IPS-20b (cell line): Measurements from ENCODE around the gene FBXL16.

ENCODE experiments used
- H3K27ac ChIP-seq: one replicate; pipeline ENCODE4 v1.5.1; 2013; ENCODE audit warnings: low read length
- H3K27me3 ChIP-seq: 2 replicates; pipeline ENCODE4 v1.6.1; 2013; ENCODE audit warnings: mild to moderate bottlenecking, low read length, inconsistent platforms; ENCODE audit not compliant: insufficient read depth
- H3K36me3 ChIP-seq: 2 replicates; pipeline ENCODE4 v1.6.1; 2013; ENCODE audit warnings: low read depth, mild to moderate bottlenecking, inconsistent platforms, low read length, moderate library complexity; ENCODE audit not compliant: insufficient read depth
- H3K4me1 ChIP-seq: 2 replicates; pipeline ENCODE4 v1.6.1; 2013; ENCODE audit warnings: mild to moderate bottlenecking, control low read depth, inconsistent platforms, low read length, moderate library complexity; ENCODE audit not compliant: insufficient read depth
- H3K4me3 ChIP-seq: 2 replicates; pipeline ENCODE4 v1.5.1; 2013; ENCODE audit warnings: mild to moderate bottlenecking, low read length, inconsistent platforms
- H3K9ac ChIP-seq: 2 replicates; pipeline ENCODE4 v1.6.1; 2013; ENCODE audit warnings: low read depth, mild to moderate bottlenecking, inconsistent platforms, low read length, moderate library complexity
- H3K9me3 ChIP-seq: 2 replicates; pipeline ENCODE4 v1.6.1; 2013; ENCODE audit warnings: mild to moderate bottlenecking, low read depth, low read length, inconsistent platforms; ENCODE audit not compliant: insufficient read depth

Gene FBXL16

DNA sequence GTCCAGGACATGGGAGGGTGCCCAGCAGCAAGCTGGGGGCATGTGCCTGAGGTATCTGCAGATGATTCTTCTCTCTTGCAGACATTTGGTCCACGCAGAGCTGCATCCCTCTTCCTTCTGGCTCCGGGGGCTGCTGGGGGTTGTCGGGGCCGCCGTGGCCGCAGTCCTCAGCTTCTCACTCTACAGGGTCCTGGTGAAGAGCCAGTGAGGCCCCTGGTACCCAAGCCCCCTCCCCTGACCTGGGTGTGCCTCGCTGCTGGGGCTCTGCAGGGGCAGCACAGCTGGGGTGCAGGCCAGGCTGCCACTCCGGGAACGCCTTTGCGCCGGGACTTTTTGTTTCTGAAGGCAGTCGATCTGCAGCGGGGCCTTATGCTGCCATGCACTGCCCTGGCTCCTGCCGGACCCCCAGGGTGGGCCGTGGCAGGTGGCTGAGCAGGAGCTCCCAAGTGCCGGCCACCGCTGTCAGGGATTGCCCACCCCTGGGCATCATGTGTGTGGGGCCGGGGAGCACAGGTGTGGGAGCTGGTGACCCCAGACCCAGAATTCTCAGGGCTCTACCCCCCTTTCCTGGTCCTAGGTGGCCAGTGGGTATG is 32.1 kb downstream of the FBXL16 start:
- no peak overlapping the region for H3K9ac ChIP-seq
- no peak overlapping the region for H3K4me3 ChIP-seq
- no peaks in the 10 kb centered on the region for H3K9me3 ChIP-seq
- peaks cover 15% of the 10 kb centered on the region; the same call in 1 of the 2 replicates for H3K27me3 ChIP-seq
- peaks cover 3% of the 10 kb centered on the region; the same call in 1 of the 2 replicates for H3K4me1 ChIP-seq
- peaks cover 49% of the 10 kb centered on the region for H3K36me3 ChIP-seq
- H3K27ac ChIP-seq, result no peak overlapping the region

DNA sequence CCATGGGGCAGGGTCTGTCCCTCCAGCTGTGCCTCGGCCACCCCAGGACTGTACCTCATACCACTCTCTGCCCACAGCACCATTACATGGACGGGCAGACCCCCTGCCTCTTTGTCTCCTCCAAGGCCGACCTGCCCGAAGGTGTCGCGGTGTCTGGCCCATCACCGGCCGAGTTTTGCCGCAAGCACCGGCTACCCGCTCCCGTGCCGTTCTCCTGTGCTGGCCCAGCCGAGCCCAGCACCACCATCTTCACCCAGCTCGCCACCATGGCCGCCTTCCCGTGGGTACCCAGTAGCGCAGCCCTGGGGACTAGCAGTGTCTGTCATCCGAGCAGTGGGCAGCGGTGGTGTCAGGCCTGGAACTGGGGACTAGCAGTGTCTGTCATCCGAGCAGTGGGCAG is 32.8 kb downstream of the FBXL16 start:
- no peaks in the 10 kb centered on the region for H3K9me3 ChIP-seq
- H3K9ac ChIP-seq, result no peak overlapping the region
- H3K27me3 ChIP-seq, result peaks cover 15% of the 10 kb centered on the region; the same call in 1 of the 2 replicates
- peaks cover 3% of the 10 kb centered on the region; the same call in 1 of the 2 replicates for H3K4me1 ChIP-seq
- H3K36me3 ChIP-seq, result peaks cover 49% of the 10 kb centered on the region
- H3K27ac ChIP-seq, result no peak overlapping the region
- no peak overlapping the region for H3K4me3 ChIP-seq

DNA sequence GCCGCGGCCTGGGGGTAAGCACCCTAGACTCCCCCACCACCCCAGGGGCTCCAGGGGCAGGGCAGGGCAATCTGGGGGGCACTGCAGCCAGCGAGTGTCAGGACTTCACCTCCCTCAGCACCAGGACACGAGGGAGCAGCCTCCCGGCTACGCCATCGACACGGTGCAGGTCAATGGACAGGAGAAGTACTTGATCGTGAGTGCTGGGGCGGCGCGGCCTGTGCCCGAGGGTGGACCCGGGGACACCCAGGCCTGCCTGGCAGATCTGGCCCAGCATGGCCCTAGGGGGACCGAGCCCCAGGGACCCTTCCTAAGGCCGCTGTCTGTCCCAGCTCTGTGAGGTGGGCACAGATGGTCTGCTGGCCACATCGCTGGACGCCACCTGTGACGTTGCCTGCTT is 33.2 kb downstream of the FBXL16 start:
- Histone ChIP-seq H3K27me3 (peaks cover 15% of the 10 kb centered on the region; the same call in 1 of the 2 replicates), H3K9ac (no peak overlapping the region), H3K4me1 (peaks cover 7% of the 10 kb centered on the region; the same call in 1 of the 2 replicates), H3K36me3 (peaks cover 49% of the 10 kb centered on the region), H3K9me3 (no peaks in the 10 kb centered on the region), H3K4me3 (no peak overlapping the region), H3K27ac (no peak overlapping the region)

DNA sequence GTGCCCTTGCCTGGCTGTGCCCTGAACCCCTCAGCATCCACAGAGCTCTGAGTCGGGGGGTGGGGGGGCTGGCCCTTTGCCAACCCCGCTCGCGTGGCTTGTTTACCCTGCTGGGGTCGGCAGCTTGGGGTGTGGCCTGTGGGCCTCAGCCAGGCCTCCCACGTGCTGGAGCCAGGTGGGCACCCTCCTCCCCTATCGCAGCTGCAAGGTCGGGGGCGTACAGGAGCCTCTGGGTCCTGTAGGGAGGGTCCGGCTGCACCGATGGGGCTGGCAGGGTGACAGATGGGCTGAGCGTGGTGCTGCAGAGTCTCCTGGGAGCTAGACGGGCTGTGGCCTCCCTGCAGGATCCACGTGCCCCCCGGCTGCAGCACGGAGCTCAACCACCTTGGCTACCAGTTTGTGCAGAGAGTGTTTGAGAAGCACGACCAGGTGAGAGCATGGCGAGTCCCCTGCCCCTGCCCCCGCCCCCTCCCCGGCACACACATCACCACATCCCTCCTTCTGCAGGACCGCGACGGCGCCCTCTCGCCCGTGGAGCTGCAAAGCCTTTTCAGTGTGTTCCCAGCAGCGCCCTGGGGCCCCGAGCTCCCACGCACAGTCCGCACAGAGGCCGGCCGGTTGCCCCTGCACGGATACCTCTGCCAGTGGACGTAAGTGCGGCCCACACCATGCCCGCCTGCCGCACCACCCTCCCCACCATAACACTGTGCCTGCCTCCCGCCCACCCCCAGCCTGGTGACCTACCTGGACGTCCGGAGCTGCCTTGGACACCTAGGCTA is 34.1 kb downstream of the FBXL16 start:
- Histone ChIP-seq H3K27me3 (peaks cover 15% of the 10 kb centered on the region; the same call in 1 of the 2 replicates), H3K27ac (no peak overlapping the region), H3K9me3 (no peaks in the 10 kb centered on the region), H3K36me3 (peaks cover 49% of the 10 kb centered on the region), H3K4me3 (no peak overlapping the region), H3K4me1 (peaks cover 7% of the 10 kb centered on the region; the same call in 1 of the 2 replicates), H3K9ac (no peak overlapping the region)

DNA sequence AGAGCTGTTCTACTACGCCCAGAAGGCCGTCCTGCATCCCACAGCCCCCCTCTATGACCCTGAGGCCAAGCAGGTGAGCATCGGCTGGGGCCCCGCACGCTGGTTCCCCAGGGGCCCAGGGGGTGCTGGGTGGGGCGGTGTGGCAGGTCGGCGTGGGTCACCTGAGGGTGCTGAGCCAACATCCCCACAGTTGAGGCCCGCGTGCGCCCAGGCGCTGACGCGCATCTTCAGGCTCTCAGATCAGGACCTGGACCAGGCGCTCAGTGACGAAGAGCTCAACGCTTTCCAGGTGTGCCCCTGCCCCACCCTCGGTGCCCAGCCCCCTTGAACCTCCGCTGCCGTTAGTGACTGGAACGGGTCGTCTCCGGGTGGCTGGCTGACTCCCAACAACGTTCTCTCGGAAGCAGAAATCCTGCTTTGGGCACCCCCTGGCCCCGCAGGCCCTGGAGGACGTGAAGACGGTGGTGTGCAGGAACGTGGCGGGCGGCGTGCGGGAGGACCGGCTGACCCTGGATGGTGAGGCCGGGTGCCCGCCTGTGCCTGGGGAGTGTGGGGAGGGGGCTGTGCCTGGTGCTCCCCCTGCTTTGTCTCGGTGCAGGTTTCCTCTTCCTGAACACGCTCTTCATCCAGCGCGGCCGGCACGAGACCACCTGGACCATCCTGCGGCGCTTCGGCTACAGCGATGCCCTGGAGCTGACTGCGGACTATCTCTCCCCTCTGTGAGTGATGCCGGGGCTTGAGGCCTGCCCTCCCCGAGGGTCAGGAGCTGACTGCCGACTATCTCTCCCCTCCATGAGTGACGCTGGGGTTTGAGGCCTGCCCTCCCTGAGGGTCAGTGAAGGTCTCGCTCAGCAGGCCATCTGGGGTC is 34.9 kb downstream of the FBXL16 start:
- Histone ChIP-seq H3K9ac (no peak overlapping the region), H3K36me3 (peaks cover 49% of the 10 kb centered on the region), H3K4me3 (no peak overlapping the region), H3K4me1 (peaks cover 7% of the 10 kb centered on the region; the same call in 1 of the 2 replicates), H3K27ac (no peak overlapping the region), H3K27me3 (peaks cover 8% of the 10 kb centered on the region; the same call in 1 of the 2 replicates), H3K9me3 (no peaks in the 10 kb centered on the region)

DNA sequence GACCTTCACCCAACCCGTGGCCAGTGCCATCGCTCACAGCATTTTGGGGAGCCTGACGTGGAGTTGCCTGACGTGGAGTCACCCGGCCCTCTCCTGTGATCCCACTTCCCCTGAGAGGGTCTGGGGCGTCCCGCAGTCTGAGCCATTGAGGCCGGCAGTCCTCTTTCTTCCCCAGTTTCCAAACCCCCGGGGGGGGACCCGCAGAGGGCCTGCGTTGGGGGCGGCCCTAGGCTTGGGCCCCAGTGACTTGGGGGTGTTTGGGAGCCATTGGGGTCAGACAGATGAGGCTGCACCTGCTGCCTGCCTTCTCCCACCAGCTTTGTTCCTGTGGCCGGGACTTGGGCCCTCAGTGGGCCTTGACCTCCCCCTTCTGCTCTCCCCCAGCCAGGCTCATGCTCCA is 35.9 kb downstream of the FBXL16 start:
- H3K4me1 ChIP-seq, result peaks cover 3% of the 10 kb centered on the region; the same call in 1 of the 2 replicates
- H3K9ac ChIP-seq, result no peak overlapping the region

DNA sequence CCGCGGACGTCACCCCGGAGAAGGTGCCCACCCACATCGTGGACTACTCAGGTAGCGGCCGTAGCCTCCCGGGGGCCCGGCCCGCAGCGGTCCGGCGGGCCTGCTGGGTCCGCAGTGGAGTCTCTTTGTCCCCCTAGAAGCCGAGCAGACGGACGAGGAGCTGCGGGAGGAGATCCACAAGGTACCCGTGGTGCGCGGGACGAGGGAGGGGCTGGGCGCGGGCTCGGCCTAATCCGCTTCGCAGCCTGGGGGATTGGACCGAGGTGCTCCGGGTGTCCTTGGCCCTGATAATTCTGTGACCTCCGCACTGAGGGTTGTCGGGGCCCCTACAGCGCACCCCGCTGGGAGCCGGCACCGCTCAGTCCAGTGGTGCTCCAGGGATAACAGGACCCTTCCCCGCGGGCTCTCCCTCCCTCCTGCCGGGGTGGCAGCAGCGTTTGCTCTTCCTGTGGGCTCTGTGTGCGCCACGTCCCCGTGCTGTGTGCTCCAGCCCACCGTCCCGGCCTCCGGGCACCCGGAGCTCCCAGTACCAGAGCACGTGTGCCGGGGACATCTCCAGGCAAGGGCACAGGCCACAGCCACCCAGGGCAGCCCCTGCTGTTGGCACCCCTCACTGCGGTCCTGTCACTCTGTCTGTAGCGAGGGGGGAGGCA is 37.0 kb downstream of the FBXL16 start:
- Histone ChIP-seq H3K9me3 (no peaks in the 10 kb centered on the region), H3K4me1 (peaks cover 3% of the 10 kb centered on the region; the same call in 1 of the 2 replicates), H3K27me3 (no peaks in the 10 kb centered on the region), H3K9ac (peak overlapping the region; percentile 89; the same call in 1 of the 2 replicates), H3K27ac (no peak overlapping the region), H3K4me3 (peak overlapping the region; percentile 87), H3K36me3 (peaks cover 45% of the 10 kb centered on the region)

More for the DNA sequence above, 35.9 kb downstream of the FBXL16 start:
- Histone ChIP-seq H3K9me3 (no peaks in the 10 kb centered on the region), H3K4me3 (no peak overlapping the region), H3K27ac (no peak overlapping the region), H3K36me3 (peaks cover 49% of the 10 kb centered on the region), H3K27me3 (no peaks in the 10 kb centered on the region)

DNA sequence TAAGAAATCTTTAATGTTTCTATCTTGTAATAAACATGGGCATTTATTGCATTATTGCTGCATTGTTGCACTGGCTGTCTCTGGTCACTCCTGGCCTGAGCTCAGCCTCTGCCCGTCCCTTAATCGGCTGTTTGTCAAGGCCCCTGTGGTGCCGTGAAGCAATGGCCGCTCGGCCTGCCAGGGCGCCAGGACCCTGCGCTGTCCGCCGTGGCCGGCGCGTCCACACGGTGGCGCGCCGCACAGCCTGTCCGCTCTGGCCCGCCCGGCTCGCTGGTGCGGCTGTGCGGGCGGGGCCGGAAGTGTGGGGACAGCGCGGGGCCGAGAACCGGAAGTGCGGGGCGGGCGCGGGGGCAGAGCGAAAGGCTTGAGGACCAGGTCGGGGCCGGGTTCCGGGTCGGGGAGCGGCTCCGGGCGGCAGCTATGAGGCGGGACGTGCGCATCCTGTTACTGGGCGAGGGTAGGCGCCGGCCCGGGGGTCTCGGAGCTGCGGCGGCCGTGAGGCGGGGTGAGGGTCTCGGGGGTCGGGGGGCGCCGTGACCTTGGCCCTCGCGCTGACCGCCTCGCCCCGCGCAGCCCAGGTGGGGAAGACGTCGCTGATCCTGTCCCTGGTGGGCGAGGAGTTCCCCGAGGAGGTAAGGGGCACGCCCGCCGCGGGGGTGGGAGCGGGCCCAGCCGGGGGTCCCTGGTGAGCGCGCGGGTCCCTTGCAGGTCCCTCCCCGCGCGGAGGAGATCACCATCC is 37.7 kb downstream of the FBXL16 start, which contains the start of gene RHOT2:
TSS of gene RHOT2 (plus strand) at position 353 of the 739 bp plus-strand sequence. CDS start at position 421, 68 bp downstream.
- Histone ChIP-seq H3K9ac (peak within 1 kb of the TSS; percentile 89), H3K27ac (no peak within 1 kb of the TSS), H3K4me1 (peaks cover 3% of the 10 kb centered on the region; the same call in 1 of the 2 replicates), H3K4me3 (peak within 1 kb of the TSS; percentile 87), H3K27me3 (no peaks in the 10 kb centered on the region), H3K9me3 (no peaks in the 10 kb centered on the region), H3K36me3 (peaks cover 38% of the 10 kb centered on the region)

DNA sequence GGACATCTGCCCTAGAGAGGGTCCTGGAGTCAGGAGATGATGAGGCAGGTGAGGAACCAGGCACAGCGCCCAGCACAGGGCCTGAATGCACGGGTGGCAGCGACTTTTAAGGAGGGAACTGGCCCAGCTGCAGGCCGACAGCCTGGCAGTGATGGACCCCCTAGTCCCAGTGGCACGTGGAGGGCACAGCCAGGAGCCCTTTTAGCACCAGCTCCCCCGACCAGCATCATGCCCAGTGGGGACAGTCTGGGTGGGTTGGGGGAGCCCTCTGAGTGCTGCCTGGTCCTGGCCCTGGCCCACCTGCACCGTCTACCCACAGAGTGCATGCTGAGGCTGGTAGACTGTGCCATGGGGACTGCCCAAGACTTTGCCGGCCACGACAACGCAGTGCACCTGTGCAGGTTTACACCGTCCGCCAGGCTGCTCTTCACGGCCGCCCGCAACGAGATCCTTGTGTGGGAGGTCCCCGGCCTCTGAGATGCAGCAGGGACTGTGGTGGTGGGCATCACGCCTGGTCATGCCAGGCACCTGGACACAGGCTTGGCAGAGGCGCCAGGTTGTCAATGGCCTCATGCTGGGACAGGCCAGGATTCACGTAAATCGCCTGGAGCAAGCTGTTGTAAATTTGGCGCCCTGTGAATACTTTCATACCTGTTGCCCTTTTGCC is 38.4 kb downstream of the FBXL16 start:
- Histone ChIP-seq H3K4me1 (peaks cover 3% of the 10 kb centered on the region; the same call in 1 of the 2 replicates), H3K36me3 (peaks cover 31% of the 10 kb centered on the region), H3K27me3 (no peaks in the 10 kb centered on the region), H3K9me3 (no peaks in the 10 kb centered on the region), H3K9ac (no peak overlapping the region; the same call in 1 of the 2 replicates), H3K4me3 (no peak overlapping the region), H3K27ac (no peak overlapping the region)

DNA sequence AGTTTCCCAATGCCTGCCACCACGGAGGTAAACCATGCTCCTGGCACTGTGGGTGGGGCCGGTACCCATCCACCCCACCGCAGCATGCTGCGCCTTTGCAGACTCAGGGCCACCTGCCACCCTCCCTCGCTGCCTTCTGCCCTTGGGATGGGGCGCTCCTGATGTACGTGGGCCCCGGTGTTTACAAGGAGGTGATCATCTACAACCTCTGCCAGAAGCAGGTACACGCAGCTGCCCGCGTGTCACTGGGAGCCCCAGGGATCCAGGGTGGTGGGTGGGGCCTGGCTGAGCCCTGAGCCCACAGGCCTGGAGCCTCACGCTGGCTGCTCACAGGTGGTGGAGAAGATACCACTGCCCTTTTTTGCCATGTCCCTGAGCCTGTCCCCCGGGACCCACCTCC is 39.0 kb downstream of the FBXL16 start:
- peaks cover 3% of the 10 kb centered on the region; the same call in 1 of the 2 replicates for H3K4me1 ChIP-seq
- peaks cover 26% of the 10 kb centered on the region for H3K36me3 ChIP-seq
- H3K9ac ChIP-seq, result no peak overlapping the region
- H3K9me3 ChIP-seq, result no peaks in the 10 kb centered on the region
- H3K27me3 ChIP-seq, result no peaks in the 10 kb centered on the region
- H3K4me3 ChIP-seq, result no peak overlapping the region
- no peak overlapping the region for H3K27ac ChIP-seq
